GM19328 (cell line): ENCODE results near the gene SYNDIG1.
"Not testable (repeated sequence)": the region's sequence is repeated elsewhere in the genome, so short reads cannot be mapped to it uniquely, and the experiment has no call there.

ENCODE experiments used
- ATAC-seq: cut with Tn5 transposase; IDR thresholded peaks from one replicate; pipeline ENCODE4 v1.9.1; 2021; ENCODE audit warnings: mild to moderate bottlenecking, moderate library complexity; ENCODE audit not compliant: unreplicated experiment

SYNDIG1 gene

GRCh38 chr20:24605937-24606455 is 136.6 kb downstream of the SYNDIG1 start:
- no peak for ATAC-seq

- no peak for ATAC-seq
These were observed 138.0 kb downstream of the SYNDIG1 start for GRCh38 chr20:24607402-24607801.

- ATAC-seq: peak; percentile 63
These were observed 139.7 kb downstream of the SYNDIG1 start for GRCh38 chr20:24608926-24609667.

- no peak for ATAC-seq
These were observed 140.3 kb downstream of the SYNDIG1 start for GRCh38 chr20:24609757-24610156.

GRCh38 chr20:24610341-24611115 is 141.1 kb downstream of the SYNDIG1 start:
- no peak for ATAC-seq

- ATAC-seq: no peak
These were observed 142.1 kb downstream of the SYNDIG1 start for GRCh38 chr20:24611360-24612140.

- no peak for ATAC-seq
These were observed 143.7 kb downstream of the SYNDIG1 start for GRCh38 chr20:24612799-24613775.

GRCh38 chr20:24614341-24614740 is 144.9 kb downstream of the SYNDIG1 start:
- ATAC-seq: no peak

GRCh38 chr20:24615353-24615752 is 145.9 kb downstream of the SYNDIG1 start:
- ATAC-seq: no peak

- ATAC-seq: no peak
These were observed 147.0 kb downstream of the SYNDIG1 start for GRCh38 chr20:24616258-24617079.

- ATAC-seq: no peak
These were observed 147.6 kb downstream of the SYNDIG1 start for GRCh38 chr20:24617080-24617432.

GRCh38 chr20:24617757-24618450 is 148.5 kb downstream of the SYNDIG1 start:
- no peak for ATAC-seq

GRCh38 chr20:24618739-24619138 is 149.3 kb downstream of the SYNDIG1 start:
- no peak for ATAC-seq

- no peak for ATAC-seq
These were observed 149.8 kb downstream of the SYNDIG1 start for GRCh38 chr20:24619212-24619611.

GRCh38 chr20:24620937-24621519 is 151.6 kb downstream of the SYNDIG1 start:
- no peak for ATAC-seq

- no peak for ATAC-seq
These were observed 153.4 kb downstream of the SYNDIG1 start for GRCh38 chr20:24622856-24623255.

- not testable (repeated sequence) for ATAC-seq
These were observed 156.7 kb downstream of the SYNDIG1 start for GRCh38 chr20:24626141-24626540.

GRCh38 chr20:24627291-24627690 is 157.9 kb downstream of the SYNDIG1 start:
- no peak for ATAC-seq
